Thoracic aorta (tissue), 2 donors: ENCODE results near the gene LGR4. TPM values are rescaled to one million over a fixed set of nuclear protein-coding genes. Genes with fewer than 3 reads are reported as not detected.
A peak's percentile ranks its signal among the peaks of the same experiment; 100 is the strongest.

Source experiments
- ATAC-seq: fragments of 150-250 bp; one replicate; pipeline ENCODE4 v1.8.0; 2017; ENCODE audit warnings: low read depth; ENCODE audit not compliant: insufficient number of reproducible peaks, low FRiP score
- DNase-seq: peaks from one replicate; pipeline ENCODE4 v3.0.0-alpha.2; 2020; ENCODE audit warnings: low spot score
- H3K27ac ChIP-seq, 2 donors: fragments of 200-600 bp; sonication (generic); 1 replicate in 1 of 2; 2 replicates in 1 of 2; pipeline ENCODE4 v1.5.1; 2016; ENCODE audit warnings: mild to moderate bottlenecking in 2 of 2, moderate library complexity in 2 of 2
- H3K27me3 ChIP-seq: fragments of 200-600 bp; sonication (generic); replicated peaks from 2 replicates; pipeline ENCODE4 v1.6.0; 2016; ENCODE audit warnings: mild to moderate bottlenecking; ENCODE audit not compliant: insufficient read depth
- H3K36me3 ChIP-seq: fragments of 200-600 bp; sonication (generic); one replicate; pipeline ENCODE4 v1.5.1; 2016
- H3K4me1 ChIP-seq, 2 donors: fragments of 200-600 bp; sonication (generic); 1 replicate in 1 of 2; 2 replicates in 1 of 2; pipeline versions ENCODE4 v1.5.1 to v1.6.0; 2016; ENCODE audit warnings: low read depth in 2 of 2, mild to moderate bottlenecking in 1 of 2; ENCODE audit not compliant: control insufficient read depth in 1 of 2
- H3K4me3 ChIP-seq: fragments of 200-600 bp; sonication (generic); 2 replicates; pipeline ENCODE4 v1.5.1; 2016; ENCODE audit warnings: mild to moderate bottlenecking
- H3K9me3 ChIP-seq: fragments of 200-600 bp; sonication (generic); 2 replicates; pipeline ENCODE4 v1.5.1; 2016
- total RNA-seq, 2 donors: library from RNA; depleted of rRNA; stranded (reverse); fragments of >200 nt; gene quantifications; one replicate each; pipeline versions ENCODE4 v1.1.0 to v1.2.3, GENCODE V29; 2016
- TF ChIP-seq, protein P1 (sequence below): fragments of 200-600 bp; sonication (generic); IDR thresholded peaks from one replicate; pipeline ENCODE4 v1.5.1; 2019; ENCODE audit warnings: antibody characterized with exemption

LGR4 gene
- total RNA-seq, 2 donors from 2014 or later: 26.4 to 48.6 TPM

- Histone ChIP-seq H3K9me3 (no peaks in the 10 kb centered on the region), H3K4me3 (no peak overlapping the region), H3K36me3 (no peaks in the 10 kb centered on the region), H3K27ac (no peak overlapping the region), H3K4me1 (peaks cover 17 to 20% of the 10 kb centered on the region in 2 donors), H3K27me3 (no peaks in the 10 kb centered on the region)
- TF ChIP-seq, protein P1, sequence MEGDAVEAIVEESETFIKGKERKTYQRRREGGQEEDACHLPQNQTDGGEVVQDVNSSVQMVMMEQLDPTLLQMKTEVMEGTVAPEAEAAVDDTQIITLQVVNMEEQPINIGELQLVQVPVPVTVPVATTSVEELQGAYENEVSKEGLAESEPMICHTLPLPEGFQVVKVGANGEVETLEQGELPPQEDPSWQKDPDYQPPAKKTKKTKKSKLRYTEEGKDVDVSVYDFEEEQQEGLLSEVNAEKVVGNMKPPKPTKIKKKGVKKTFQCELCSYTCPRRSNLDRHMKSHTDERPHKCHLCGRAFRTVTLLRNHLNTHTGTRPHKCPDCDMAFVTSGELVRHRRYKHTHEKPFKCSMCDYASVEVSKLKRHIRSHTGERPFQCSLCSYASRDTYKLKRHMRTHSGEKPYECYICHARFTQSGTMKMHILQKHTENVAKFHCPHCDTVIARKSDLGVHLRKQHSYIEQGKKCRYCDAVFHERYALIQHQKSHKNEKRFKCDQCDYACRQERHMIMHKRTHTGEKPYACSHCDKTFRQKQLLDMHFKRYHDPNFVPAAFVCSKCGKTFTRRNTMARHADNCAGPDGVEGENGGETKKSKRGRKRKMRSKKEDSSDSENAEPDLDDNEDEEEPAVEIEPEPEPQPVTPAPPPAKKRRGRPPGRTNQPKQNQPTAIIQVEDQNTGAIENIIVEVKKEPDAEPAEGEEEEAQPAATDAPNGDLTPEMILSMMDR: no peak
- no peak for DNase-seq
- ATAC-seq: no peak
Observed at GRCh38 chr11:27352781-27353180, 119.8 kb downstream of the LGR4 start.

DNA sequence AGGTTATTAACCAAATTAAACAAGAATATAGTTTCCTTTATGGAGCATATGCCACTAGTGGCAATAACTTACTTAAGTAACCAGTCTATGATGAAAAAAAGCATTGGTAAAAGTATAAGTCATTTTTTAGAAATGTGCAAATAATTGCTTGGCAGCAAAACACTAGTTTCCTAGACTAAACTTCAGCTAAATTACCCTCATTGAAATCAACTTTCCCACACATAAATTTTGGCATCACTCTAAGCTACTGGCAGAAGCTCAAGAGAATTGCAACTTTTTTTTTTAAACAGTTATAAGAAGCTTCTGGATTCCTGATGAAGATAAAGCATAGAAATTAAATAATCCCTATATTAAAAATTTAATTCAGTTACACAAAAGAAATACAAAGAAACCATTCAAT is 122.1 kb downstream of the LGR4 start:
- TF ChIP-seq, protein P1: no peak
- no peak overlapping the region for H3K27ac ChIP-seq
- no peaks in the 10 kb centered on the region for H3K27me3 ChIP-seq
- no peaks in the 10 kb centered on the region for H3K36me3 ChIP-seq
- no peaks in the 10 kb centered on the region for H3K9me3 ChIP-seq
- DNase-seq: no peak
- no peak for ATAC-seq
- no peak overlapping the region for H3K4me3 ChIP-seq
- H3K4me1 ChIP-seq: peaks cover 21 to 22% of the 10 kb centered on the region in 2 donors

GRCh38 chr11:27349919-27350318 is 122.7 kb downstream of the LGR4 start:
- Histone ChIP-seq H3K27me3 (no peaks in the 10 kb centered on the region), H3K27ac (no peak overlapping the region), H3K36me3 (no peaks in the 10 kb centered on the region), H3K9me3 (no peaks in the 10 kb centered on the region), H3K4me3 (no peak overlapping the region), H3K4me1 (peaks cover 21 to 22% of the 10 kb centered on the region in 2 donors)
- ATAC-seq (no peak), DNase-seq (no peak)
- TF ChIP-seq, protein P1: no peak

- Histone ChIP-seq H3K4me3 (no peak overlapping the region), H3K27ac (no peak overlapping the region), H3K27me3 (no peaks in the 10 kb centered on the region), H3K4me1 (peaks cover 19 to 21% of the 10 kb centered on the region in 2 donors), H3K36me3 (no peaks in the 10 kb centered on the region), H3K9me3 (no peaks in the 10 kb centered on the region)
- TF ChIP-seq, protein P1: no peak
- no peak for ATAC-seq
- DNase-seq: no peak
Observed at GRCh38 chr11:27348340-27348873, 124.2 kb downstream of the LGR4 start.

DNA sequence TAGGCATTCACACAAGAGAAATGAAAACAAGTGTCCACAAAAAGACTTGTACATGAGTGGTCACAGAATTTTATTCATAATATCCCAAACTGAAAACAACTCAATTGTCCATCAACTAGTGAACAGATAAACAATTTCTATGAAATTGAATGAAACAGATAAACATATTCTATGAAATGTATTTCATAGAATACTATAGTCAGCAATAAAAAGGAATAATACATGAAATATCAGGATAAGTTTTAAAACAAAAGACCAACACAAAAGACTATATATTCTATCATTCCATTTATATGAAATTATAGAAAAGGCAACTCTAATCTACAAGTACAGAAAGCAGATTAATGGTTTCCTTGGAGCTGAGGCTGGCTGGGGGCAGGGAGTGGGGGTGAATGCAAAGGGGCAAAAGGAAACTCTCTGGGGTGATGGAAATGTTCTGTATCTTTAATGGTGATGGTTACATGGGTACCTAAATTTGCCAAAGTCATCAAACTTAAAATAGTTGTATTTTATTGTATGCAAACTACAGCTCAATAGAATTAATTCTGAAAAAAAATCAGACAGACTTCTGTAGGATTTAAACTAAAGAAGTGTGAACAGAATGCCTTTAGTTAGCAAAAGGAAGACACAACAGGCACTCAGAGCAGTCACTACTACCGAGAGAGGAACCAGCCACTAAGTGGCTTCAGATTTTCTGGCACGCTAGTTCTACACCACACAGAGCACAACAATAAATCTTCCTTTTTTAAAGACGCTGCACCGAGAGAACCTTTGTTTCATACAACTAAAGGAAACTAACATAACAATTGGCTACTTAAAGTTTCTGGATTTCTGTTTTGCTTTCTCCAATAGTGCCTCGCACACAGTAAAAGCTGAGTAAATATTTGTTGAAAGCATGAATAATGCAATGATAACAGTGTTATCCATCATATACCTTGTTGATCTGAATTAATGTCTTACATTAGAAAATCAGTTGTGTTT is 124.9 kb downstream of the LGR4 start:
- H3K4me3 ChIP-seq: peak overlapping the region; percentile 45
- H3K4me1 ChIP-seq: peaks cover 19 to 21% of the 10 kb centered on the region in 2 donors
- H3K9me3 ChIP-seq: no peaks in the 10 kb centered on the region
- no peaks in the 10 kb centered on the region for H3K27me3 ChIP-seq
- TF ChIP-seq, protein P1: no peak
- no peak overlapping the region for H3K27ac ChIP-seq
- H3K36me3 ChIP-seq: no peaks in the 10 kb centered on the region
- no peak for ATAC-seq
- DNase-seq: no peak
